Measurements from ENCODE around the gene ABHD3.

DNA sequence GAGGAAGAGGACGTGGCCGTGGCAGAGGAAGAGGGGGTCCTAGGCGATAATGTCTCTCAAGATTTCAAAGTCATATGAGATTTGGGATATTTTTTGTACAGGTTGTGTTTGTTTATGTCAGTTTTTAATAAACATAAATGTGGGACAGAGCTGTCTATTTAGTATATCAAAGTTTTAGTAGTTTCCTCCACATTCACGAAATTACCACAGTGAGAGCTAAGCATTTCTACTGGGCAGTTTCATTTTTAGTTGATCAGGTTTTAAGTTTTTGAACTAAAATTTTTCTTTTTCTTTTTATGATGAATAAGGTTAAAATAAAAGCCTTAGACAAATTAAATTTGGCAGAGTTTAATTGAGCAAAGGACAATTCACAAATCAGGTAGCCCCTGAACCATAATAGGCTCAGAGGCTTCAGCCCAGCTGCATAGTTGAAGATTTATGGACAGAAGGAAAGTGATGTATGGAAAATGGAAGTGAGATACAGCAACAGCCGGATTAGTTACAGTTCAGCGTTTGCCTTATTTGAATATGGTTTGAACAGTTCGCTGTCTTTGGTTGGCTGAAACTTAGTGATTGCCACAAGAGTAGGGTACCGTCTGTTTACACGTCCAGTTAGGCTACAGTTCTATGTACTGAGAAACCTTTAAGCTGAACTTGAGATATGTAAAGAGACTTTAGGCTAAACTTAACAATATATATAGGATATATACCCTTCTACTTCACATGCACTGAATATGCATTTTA is 75.3 kb downstream of the ABHD3 start:
- TF ChIP-seq, protein P1, sequence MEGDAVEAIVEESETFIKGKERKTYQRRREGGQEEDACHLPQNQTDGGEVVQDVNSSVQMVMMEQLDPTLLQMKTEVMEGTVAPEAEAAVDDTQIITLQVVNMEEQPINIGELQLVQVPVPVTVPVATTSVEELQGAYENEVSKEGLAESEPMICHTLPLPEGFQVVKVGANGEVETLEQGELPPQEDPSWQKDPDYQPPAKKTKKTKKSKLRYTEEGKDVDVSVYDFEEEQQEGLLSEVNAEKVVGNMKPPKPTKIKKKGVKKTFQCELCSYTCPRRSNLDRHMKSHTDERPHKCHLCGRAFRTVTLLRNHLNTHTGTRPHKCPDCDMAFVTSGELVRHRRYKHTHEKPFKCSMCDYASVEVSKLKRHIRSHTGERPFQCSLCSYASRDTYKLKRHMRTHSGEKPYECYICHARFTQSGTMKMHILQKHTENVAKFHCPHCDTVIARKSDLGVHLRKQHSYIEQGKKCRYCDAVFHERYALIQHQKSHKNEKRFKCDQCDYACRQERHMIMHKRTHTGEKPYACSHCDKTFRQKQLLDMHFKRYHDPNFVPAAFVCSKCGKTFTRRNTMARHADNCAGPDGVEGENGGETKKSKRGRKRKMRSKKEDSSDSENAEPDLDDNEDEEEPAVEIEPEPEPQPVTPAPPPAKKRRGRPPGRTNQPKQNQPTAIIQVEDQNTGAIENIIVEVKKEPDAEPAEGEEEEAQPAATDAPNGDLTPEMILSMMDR (IDR thresholded peaks at IDR 0.05) = no peak
- no peak for TF ChIP-seq POLR2A (IDR thresholded peaks at IDR 0.05)

Measured in heart left ventricle (tissue), 13 donors.